Measurements from ENCODE around the gene A2M.

- TF ChIP-seq E2F5 (CRISPR knock-in tag; IDR thresholded peaks at IDR 0.05) (no peak), ATF2 (CRISPR knock-in tag; IDR thresholded peaks at IDR 0.05; ENCODE audit: borderline replicate concordance, low read depth) (no peak), USF1 (CRISPR knock-in tag; IDR thresholded peaks at IDR 0.05) (no peak), GABPB1 (CRISPR knock-in tag; IDR thresholded peaks at IDR 0.05) (no peak), MAX (CRISPR knock-in tag; IDR thresholded peaks at IDR 0.05) (no peak), CDX4 (CRISPR knock-in tag; IDR thresholded peaks at IDR 0.05; ENCODE audit: borderline replicate concordance) (no peak), JUN (CRISPR knock-in tag; IDR thresholded peaks at IDR 0.05) (no peak)
- TF ChIP-seq, protein P1, sequence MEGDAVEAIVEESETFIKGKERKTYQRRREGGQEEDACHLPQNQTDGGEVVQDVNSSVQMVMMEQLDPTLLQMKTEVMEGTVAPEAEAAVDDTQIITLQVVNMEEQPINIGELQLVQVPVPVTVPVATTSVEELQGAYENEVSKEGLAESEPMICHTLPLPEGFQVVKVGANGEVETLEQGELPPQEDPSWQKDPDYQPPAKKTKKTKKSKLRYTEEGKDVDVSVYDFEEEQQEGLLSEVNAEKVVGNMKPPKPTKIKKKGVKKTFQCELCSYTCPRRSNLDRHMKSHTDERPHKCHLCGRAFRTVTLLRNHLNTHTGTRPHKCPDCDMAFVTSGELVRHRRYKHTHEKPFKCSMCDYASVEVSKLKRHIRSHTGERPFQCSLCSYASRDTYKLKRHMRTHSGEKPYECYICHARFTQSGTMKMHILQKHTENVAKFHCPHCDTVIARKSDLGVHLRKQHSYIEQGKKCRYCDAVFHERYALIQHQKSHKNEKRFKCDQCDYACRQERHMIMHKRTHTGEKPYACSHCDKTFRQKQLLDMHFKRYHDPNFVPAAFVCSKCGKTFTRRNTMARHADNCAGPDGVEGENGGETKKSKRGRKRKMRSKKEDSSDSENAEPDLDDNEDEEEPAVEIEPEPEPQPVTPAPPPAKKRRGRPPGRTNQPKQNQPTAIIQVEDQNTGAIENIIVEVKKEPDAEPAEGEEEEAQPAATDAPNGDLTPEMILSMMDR (IDR thresholded peaks at IDR 0.05) = no peak
Measured at GRCh38 chr12:9070351-9070750, 45.4 kb downstream of the A2M start.

All from WTC11 (cell line).